ENCODE results near the gene FABP7. TPM values are rescaled to one million over a fixed set of nuclear protein-coding genes. Genes with fewer than 3 reads are reported as not detected.

The FABP7 gene
- total and polyA plus RNA-seq, 2 donors from 2014 or later: not detected

- TF ChIP-seq CTCF (IDR thresholded peaks at IDR 0.05; ENCODE audit: borderline replicate concordance, extremely low read depth, insufficient read depth): no peak
- Histone ChIP-seq H3K36me3 (ENCODE audit: control insufficient read depth in 2 of 3, insufficient read depth in 3 of 3, low read length in 3 of 3) (no peaks in the 10 kb centered on the region), H3K27me3 (ENCODE audit: control insufficient read depth, insufficient read depth, low read length) (no peaks in the 10 kb centered on the region), H3K9me3 (ENCODE audit: control insufficient read depth in 2 of 3, insufficient read depth in 1 of 3, low read length in 3 of 3) (no peaks in the 10 kb centered on the region), H3K4me1 (ENCODE audit: control insufficient read depth in 2 of 3, insufficient read depth in 2 of 3, low read depth in 1 of 3, low read length in 3 of 3) (no peaks in the 10 kb centered on the region), H3K9ac (ENCODE audit: low read length in 3 of 3) (no peak overlapping the region), H3K27ac (ENCODE audit: low read depth in 2 of 2, low read length in 2 of 2) (no peak overlapping the region), H3K4me3 (ENCODE audit: low read length in 3 of 3) (no peak overlapping the region)
- intact Hi-C loops (cut with DNase I): no loop called here
- no peak for FAIRE-seq
- DNase-seq: no peak
These were observed 2.2 kb downstream of the FABP7 start for GRCh38 chr6:122781716-122782115.

GRCh38 chr6:122783401-122783800, 3.9 kb downstream of the FABP7 start:
- Histone ChIP-seq H3K4me3 (ENCODE audit: low read length in 3 of 3) (no peak overlapping the region), H3K36me3 (ENCODE audit: control insufficient read depth in 2 of 3, insufficient read depth in 3 of 3, low read length in 3 of 3) (no peaks in the 10 kb centered on the region), H3K9ac (ENCODE audit: low read length in 3 of 3) (no peak overlapping the region), H3K4me1 (ENCODE audit: control insufficient read depth in 2 of 3, insufficient read depth in 2 of 3, low read depth in 1 of 3, low read length in 3 of 3) (peaks cover 0 to 2% (median 0%) of the 10 kb centered on the region in 3 donors), H3K27me3 (ENCODE audit: control insufficient read depth, insufficient read depth, low read length) (no peaks in the 10 kb centered on the region), H3K27ac (ENCODE audit: low read depth in 2 of 2, low read length in 2 of 2) (no peak overlapping the region), H3K9me3 (ENCODE audit: control insufficient read depth in 2 of 3, insufficient read depth in 1 of 3, low read length in 3 of 3) (no peaks in the 10 kb centered on the region)
- no peak for DNase-seq
- FAIRE-seq: no peak
- TF ChIP-seq CTCF (IDR thresholded peaks at IDR 0.05; ENCODE audit: borderline replicate concordance, extremely low read depth, insufficient read depth): no peak
- intact Hi-C loops (cut with DNase I): no loop called here

- Histone ChIP-seq H3K9ac (ENCODE audit: low read length in 3 of 3) (no peak overlapping the region), H3K36me3 (ENCODE audit: control insufficient read depth in 2 of 3, insufficient read depth in 3 of 3, low read length in 3 of 3) (no peaks in the 10 kb centered on the region), H3K4me3 (ENCODE audit: low read length in 3 of 3) (no peak overlapping the region), H3K27ac (ENCODE audit: low read depth in 2 of 2, low read length in 2 of 2) (no peak overlapping the region), H3K4me1 (ENCODE audit: control insufficient read depth in 2 of 3, insufficient read depth in 2 of 3, low read depth in 1 of 3, low read length in 3 of 3) (peaks cover 2 to 7% (median 4%) of the 10 kb centered on the region in 3 donors), H3K27me3 (ENCODE audit: control insufficient read depth, insufficient read depth, low read length) (no peaks in the 10 kb centered on the region), H3K9me3 (ENCODE audit: control insufficient read depth in 2 of 3, insufficient read depth in 1 of 3, low read length in 3 of 3) (no peaks in the 10 kb centered on the region)
- FAIRE-seq (no peak), DNase-seq (no peak)
- TF ChIP-seq CTCF (IDR thresholded peaks at IDR 0.05; ENCODE audit: borderline replicate concordance, extremely low read depth, insufficient read depth): no peak
- intact Hi-C loops (cut with DNase I): no loop called here
These were observed 6.4 kb downstream of the FABP7 start for GRCh38 chr6:122785891-122786290.

GRCh38 chr6:122787721-122788120, 8.2 kb downstream of the FABP7 start:
- Histone ChIP-seq H3K4me1 (ENCODE audit: control insufficient read depth in 2 of 3, insufficient read depth in 2 of 3, low read depth in 1 of 3, low read length in 3 of 3) (peaks cover 5 to 19% (median 5%) of the 10 kb centered on the region in 3 donors), H3K36me3 (ENCODE audit: control insufficient read depth in 2 of 3, insufficient read depth in 3 of 3, low read length in 3 of 3) (no peaks in the 10 kb centered on the region), H3K9me3 (ENCODE audit: control insufficient read depth in 2 of 3, insufficient read depth in 1 of 3, low read length in 3 of 3) (no peaks in the 10 kb centered on the region), H3K9ac (ENCODE audit: low read length in 3 of 3) (no peak overlapping the region), H3K27ac (ENCODE audit: low read depth in 2 of 2, low read length in 2 of 2) (no peak overlapping the region), H3K27me3 (ENCODE audit: control insufficient read depth, insufficient read depth, low read length) (no peaks in the 10 kb centered on the region), H3K4me3 (ENCODE audit: low read length in 3 of 3) (no peak overlapping the region)
- FAIRE-seq (no peak), DNase-seq (no peak)
- no peak for TF ChIP-seq CTCF (IDR thresholded peaks at IDR 0.05; ENCODE audit: borderline replicate concordance, extremely low read depth, insufficient read depth)
- intact Hi-C loops (cut with DNase I): no loop called here

All from kidney (tissue), 14 donors.